Fibroblast of pulmonary artery (primary cell): ENCODE data around the gene DLGAP4.

ENCODE experiments used
- DNase-seq: peaks from one replicate; pipeline ENCODE4 v3.0.0-alpha.2; 2010; ENCODE audit warnings: low read depth
- H3K4me3 ChIP-seq: replicated peaks from 2 replicates; pipeline ENCODE4 v1.5.1; 2011; ENCODE audit warnings: low read depth, mild to moderate bottlenecking, control low read depth, low read length, moderate library complexity
- CTCF ChIP-seq: IDR thresholded peaks from 2 replicates; pipeline ENCODE4 v1.5.1; 2011; ENCODE audit warnings: mild to moderate bottlenecking, control low read depth, low read length, inconsistent platforms; ENCODE audit errors: missing control alignments

DLGAP4 gene

GRCh38 chr20:36298061-36298460 lies 8.1 kb upstream of the DLGAP4 start:
- no peak overlapping the region for H3K4me3 ChIP-seq
- DNase-seq, result no peak
- no peak for TF ChIP-seq CTCF

GRCh38 chr20:36298795-36299339 lies 7.3 kb upstream of the DLGAP4 start:
- no peak for DNase-seq
- H3K4me3 ChIP-seq, result no peak overlapping the region
- TF ChIP-seq CTCF, result no peak

GRCh38 chr20:36299459-36299858 lies 6.7 kb upstream of the DLGAP4 start:
- DNase-seq, result no peak
- no peak overlapping the region for H3K4me3 ChIP-seq
- no peak for TF ChIP-seq CTCF

- DNase-seq, result no peak
- no peak for TF ChIP-seq CTCF
- H3K4me3 ChIP-seq, result no peak overlapping the region
These were observed 4.6 kb upstream of the DLGAP4 start for GRCh38 chr20:36301359-36302119.

- H3K4me3 ChIP-seq, result no peak overlapping the region
- DNase-seq, result no peak
- no peak for TF ChIP-seq CTCF
These were observed 3.0 kb upstream of the DLGAP4 start for GRCh38 chr20:36303020-36303595.

- DNase-seq, result no peak
- no peak for TF ChIP-seq CTCF
- no peak overlapping the region for H3K4me3 ChIP-seq
These were observed 2.3 kb upstream of the DLGAP4 start for GRCh38 chr20:36303831-36304230.
